GM13977 (cell line): ENCODE results near the gene CPSF4L.

Experiments
- DNase-seq: peaks from one replicate; pipeline ENCODE4 v3.0.0; 2012; ENCODE audit warnings: low spot score
- CTCF ChIP-seq: IDR thresholded peaks from 2 replicates; pipeline ENCODE4 v1.5.1; 2012; ENCODE audit warnings: mild to moderate bottlenecking, control low read depth; ENCODE audit not compliant: insufficient read depth; ENCODE audit errors: extremely low read depth, missing control alignments
- in situ Hi-C: fragments of 300-500 bp; cut with MboI; formaldehyde crosslinking; loops from one replicate; pipeline ENCODE4 v1.12.0; 2022; ENCODE audit warnings: low sequenced_read_pairs, low pct_unique_long_range_greater_than_20kb, mixed read lengths, inconsistent platforms; ENCODE audit not compliant: unreplicated experiment

Gene CPSF4L

DNA sequence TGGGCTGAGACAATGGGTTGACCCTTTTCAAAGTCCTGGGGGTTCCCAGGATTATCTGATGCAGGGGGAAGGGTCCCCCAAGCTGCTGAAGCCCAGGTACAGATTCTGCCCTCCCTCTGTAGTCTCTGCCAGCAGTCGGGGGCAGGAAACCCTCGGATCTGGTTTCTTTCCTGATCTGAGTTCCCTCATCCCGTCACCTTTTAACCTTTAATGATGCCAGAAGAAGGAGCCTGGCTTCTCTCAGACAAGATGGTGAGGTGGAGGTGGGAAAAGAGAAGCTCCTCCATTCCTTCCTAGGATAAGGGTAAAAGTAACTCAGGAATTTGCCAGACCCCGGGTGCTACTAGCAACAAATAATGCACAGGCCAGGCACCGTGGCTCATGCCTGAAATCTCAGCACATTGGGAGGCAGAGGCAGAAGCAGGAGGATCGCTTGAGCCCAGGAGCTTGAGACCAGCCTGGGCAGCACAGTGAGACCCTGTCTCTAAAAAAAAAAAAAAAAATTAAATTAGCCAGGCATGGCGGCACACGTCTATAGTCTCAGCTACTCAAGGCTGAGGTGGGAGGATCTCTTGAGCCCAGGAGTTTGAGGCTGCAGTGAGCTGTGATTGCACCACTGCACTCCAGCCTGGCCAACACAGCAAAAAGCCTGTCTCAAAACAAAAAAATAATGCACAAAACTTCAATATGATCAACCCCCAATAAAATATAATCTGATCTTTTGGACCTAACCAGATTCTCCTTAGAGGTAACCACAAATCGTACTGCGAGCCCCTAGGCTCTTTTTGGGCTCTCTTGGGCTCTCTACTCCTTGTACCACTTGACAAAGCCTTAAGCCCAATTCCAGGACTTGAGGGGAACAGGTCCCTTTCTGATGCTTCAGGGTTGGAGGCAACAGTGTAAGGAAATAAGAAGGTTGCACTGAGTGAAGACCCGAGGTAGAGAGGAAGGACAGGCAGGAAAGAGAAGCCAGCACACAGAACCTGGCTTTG lies 44.5 kb upstream of the CPSF4L start:
- TF ChIP-seq CTCF = no peak
- DNase-seq = no peak

GRCh38 chr17:73304971-73305812 lies 43.5 kb upstream of the CPSF4L start:
- no peak for DNase-seq

More for the DNA sequence above, 44.5 kb upstream of the CPSF4L start:
- in situ Hi-C loops = no loop called here

GRCh38 chr17:73304438-73304837 lies 42.8 kb upstream of the CPSF4L start:
- in situ Hi-C loops = no loop called here
- no peak for TF ChIP-seq CTCF
- no peak for DNase-seq

More at GRCh38 chr17:73304971-73305812, 43.5 kb upstream of the CPSF4L start:
- no peak for TF ChIP-seq CTCF
- in situ Hi-C loops = no loop called here

DNA sequence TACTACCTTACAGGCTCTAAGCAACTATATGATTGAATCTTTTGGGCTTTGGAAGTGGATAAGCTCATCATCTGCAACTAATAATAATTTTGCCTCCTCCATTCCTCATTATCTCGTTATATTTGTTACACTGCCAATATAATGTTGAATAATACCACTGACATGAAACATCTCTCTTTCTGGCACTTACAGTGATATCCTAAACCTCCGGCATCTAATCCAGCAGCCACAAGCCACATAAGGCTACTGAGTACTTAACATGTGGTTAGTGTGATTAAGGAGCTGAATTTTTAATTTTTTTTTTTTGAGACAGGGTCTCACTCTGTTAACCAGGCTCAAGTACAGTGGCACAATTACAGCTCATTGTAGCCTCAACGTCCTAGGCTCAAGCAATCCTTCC lies 40.5 kb upstream of the CPSF4L start:
- in situ Hi-C loops = no loop called here
- TF ChIP-seq CTCF = no peak
- no peak for DNase-seq

GRCh38 chr17:73301369-73301768 lies 39.7 kb upstream of the CPSF4L start:
- no peak for TF ChIP-seq CTCF
- DNase-seq = no peak
- in situ Hi-C loops = no loop called here

DNA sequence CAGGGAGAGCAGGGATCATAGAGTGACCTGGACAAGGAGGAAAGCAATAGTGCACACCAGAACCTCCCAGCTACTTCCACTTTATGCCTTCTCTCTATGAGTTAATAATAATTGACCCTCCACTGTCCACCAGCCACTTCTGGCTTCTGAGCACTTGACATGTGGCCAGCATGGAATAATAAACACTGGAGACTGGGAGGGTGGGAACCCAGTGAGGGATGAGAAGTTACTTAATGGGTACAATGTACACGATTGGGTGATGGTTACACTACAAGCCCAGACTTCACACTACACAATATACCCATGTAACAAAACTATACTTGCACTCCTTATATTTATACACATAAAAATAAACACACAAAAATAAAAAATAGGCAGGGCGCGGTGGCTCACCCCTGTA lies 38.7 kb upstream of the CPSF4L start:
- no peak for TF ChIP-seq CTCF
- in situ Hi-C loops = no loop called here
- no peak for DNase-seq
